Measurements from ENCODE around the gene CIB4. TPM values are rescaled to one million over a fixed set of nuclear protein-coding genes. Genes with fewer than 3 reads are reported as not detected.

The CIB4 gene
- total RNA-seq, 1 donor from 2014 or later, result not detected

GRCh38 chr2:26555246-26556133 lies 85.7 kb downstream of the CIB4 start:
- intact Hi-C loops (cut with micrococcal nuclease), result no loop called here

GRCh38 chr2:26552641-26553374 lies 88.4 kb downstream of the CIB4 start:
- intact Hi-C loops (cut with micrococcal nuclease), result no loop called here

- intact Hi-C loops (cut with micrococcal nuclease), result no loop called here
Measured at GRCh38 chr2:26550276-26551015, 90.7 kb downstream of the CIB4 start.

GRCh38 chr2:26542676-26543505 lies 98.3 kb downstream of the CIB4 start:
- intact Hi-C loops (cut with micrococcal nuclease), result no loop called here

- intact Hi-C loops (cut with micrococcal nuclease), result no loop called here
Measured at GRCh38 chr2:26542194-26542455, 99.0 kb downstream of the CIB4 start.

- intact Hi-C loops (cut with micrococcal nuclease), result no loop called here
Measured at GRCh38 chr2:26541401-26542193, 99.6 kb downstream of the CIB4 start.

- intact Hi-C loops (cut with micrococcal nuclease), result no loop called here
Measured at GRCh38 chr2:26540961-26541360, 100.2 kb downstream of the CIB4 start.

GRCh38 chr2:26540306-26540705 lies 100.9 kb downstream of the CIB4 start:
- intact Hi-C loops (cut with micrococcal nuclease), result no loop called here

- intact Hi-C loops (cut with micrococcal nuclease), result no loop called here
Measured at GRCh38 chr2:26537826-26538475, 103.2 kb downstream of the CIB4 start.

GRCh38 chr2:26537069-26537825 lies 103.9 kb downstream of the CIB4 start:
- intact Hi-C loops (cut with micrococcal nuclease), result no loop called here

GRCh38 chr2:26536371-26537068 lies 104.6 kb downstream of the CIB4 start:
- intact Hi-C loops (cut with micrococcal nuclease), result no loop called here

- intact Hi-C loops (cut with micrococcal nuclease), result no loop called here
Measured at GRCh38 chr2:26535663-26536275, 105.4 kb downstream of the CIB4 start.

- intact Hi-C loops (cut with micrococcal nuclease), result no loop called here
Measured at GRCh38 chr2:26534865-26535662, 106.1 kb downstream of the CIB4 start.

- intact Hi-C loops (cut with micrococcal nuclease), result no loop called here
Measured at GRCh38 chr2:26534098-26534864, 106.9 kb downstream of the CIB4 start.

GRCh38 chr2:26533661-26534060 lies 107.5 kb downstream of the CIB4 start:
- intact Hi-C loops (cut with micrococcal nuclease), result no loop called here
